BLaER1 (cell line): ENCODE data around the gene PTPRZ1.

ENCODE experiments used
- H3K27ac ChIP-seq: shearing (Covaris generic); formaldehyde crosslinking; 2 replicates; pipeline ENCODE4 v1.8.1; 2022
- H3K27me3 ChIP-seq: shearing (Covaris generic); formaldehyde crosslinking; 2 replicates; pipeline ENCODE4 v1.8.1; 2022
- H3K36me3 ChIP-seq: shearing (Covaris generic); formaldehyde crosslinking; 2 replicates; pipeline ENCODE4 v1.8.1; 2022
- H3K4me1 ChIP-seq: shearing (Covaris generic); formaldehyde crosslinking; 2 replicates; pipeline ENCODE4 v1.8.1; 2022
- H3K4me2 ChIP-seq: shearing (Covaris generic); formaldehyde crosslinking; 2 replicates; pipeline ENCODE4 v1.8.1; 2022
- H3K4me3 ChIP-seq: shearing (Covaris generic); formaldehyde crosslinking; 2 replicates; pipeline ENCODE4 v1.8.1; 2022
- H3K9ac ChIP-seq: shearing (Covaris generic); formaldehyde crosslinking; 2 replicates; pipeline ENCODE4 v1.8.1; 2022
- H3K9me3 ChIP-seq: shearing (Covaris generic); formaldehyde crosslinking; 2 replicates; pipeline ENCODE4 v1.8.1; 2022
- H4K20me1 ChIP-seq: shearing (Covaris generic); formaldehyde crosslinking; 2 replicates; pipeline ENCODE4 v1.8.1; 2022
- Cebpa-rat ChIP-seq: shearing (Covaris generic); IDR thresholded peaks from 2 replicates; pipeline ENCODE4 v1.8.1; 2022

PTPRZ1 gene

DNA sequence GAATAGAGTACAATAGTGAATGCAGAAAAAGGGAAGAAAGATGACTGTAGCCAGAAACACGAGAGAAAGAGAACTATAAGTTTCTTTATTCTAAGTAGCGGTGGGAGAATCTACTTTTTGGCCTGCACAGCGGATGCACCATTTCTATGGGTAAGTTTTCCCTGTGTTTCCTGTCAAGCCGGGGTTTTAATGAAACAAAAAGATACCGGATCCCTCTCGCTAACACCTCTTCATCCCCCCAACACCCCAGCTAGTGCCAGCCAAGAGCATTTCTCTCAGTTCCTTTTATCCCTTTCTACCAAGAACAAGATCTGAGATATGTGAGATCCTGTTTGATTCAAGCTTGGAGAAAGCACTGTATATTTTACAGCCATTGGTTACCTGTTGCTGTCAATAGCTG is 14.7 kb downstream of the PTPRZ1 start:
- H3K27ac ChIP-seq, result no peak overlapping the region
- no peak overlapping the region for H3K9ac ChIP-seq
- no peak for TF ChIP-seq Cebpa-rat
- H3K4me1 ChIP-seq, result no peaks in the 10 kb centered on the region
- no peak overlapping the region for H3K4me2 ChIP-seq
- no peak overlapping the region for H3K4me3 ChIP-seq
- H3K9me3 ChIP-seq, result no peaks in the 10 kb centered on the region
- H4K20me1 ChIP-seq, result no peaks in the 10 kb centered on the region
- no peaks in the 10 kb centered on the region for H3K36me3 ChIP-seq
- H3K27me3 ChIP-seq, result no peaks in the 10 kb centered on the region

DNA sequence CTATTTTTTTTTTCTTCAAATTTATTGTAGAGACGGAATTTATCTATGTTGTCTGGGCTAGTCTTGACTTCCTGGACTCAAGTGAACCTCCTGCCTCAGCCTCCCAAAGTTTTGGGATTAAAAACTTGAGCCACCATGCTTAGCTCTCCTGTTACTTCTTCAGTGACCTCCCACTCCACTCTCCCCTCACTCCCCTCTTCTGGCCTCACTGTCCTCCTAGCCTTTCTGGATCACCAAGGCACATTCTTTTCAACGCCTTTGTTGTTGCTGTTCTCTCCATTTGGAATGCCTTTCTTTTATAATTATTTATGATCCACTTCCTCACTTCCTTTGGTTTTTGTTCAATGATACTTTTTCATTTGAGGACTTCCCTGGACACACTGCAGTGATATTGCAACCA is 17.9 kb downstream of the PTPRZ1 start:
- no peaks in the 10 kb centered on the region for H3K27me3 ChIP-seq
- no peak for TF ChIP-seq Cebpa-rat
- no peak overlapping the region for H3K9ac ChIP-seq
- no peaks in the 10 kb centered on the region for H3K4me1 ChIP-seq
- H3K4me2 ChIP-seq, result no peak overlapping the region
- no peak overlapping the region for H3K4me3 ChIP-seq
- no peaks in the 10 kb centered on the region for H3K36me3 ChIP-seq
- H3K27ac ChIP-seq, result no peak overlapping the region
- H4K20me1 ChIP-seq, result no peaks in the 10 kb centered on the region
- H3K9me3 ChIP-seq, result no peaks in the 10 kb centered on the region

DNA sequence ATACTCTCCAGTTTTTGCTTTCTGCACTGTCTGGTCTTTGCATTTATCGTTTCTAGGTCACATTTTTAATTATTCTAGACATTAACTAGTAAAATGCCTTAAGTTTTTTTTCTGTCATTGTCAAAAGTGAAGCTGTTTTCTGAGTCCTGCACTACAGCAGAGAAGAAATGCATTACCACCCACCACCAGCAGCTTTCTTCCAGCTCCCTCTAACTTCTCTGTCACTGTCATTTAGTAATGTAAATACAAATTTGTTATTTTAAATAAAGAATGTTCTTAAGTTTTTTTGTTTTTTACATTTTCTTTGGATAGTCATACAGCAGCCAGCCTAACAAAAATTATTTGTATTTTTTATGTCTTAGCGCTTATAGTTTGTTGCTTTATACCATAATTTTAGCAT is 18.8 kb downstream of the PTPRZ1 start:
- Histone ChIP-seq H3K4me1 (no peaks in the 10 kb centered on the region), H3K27me3 (no peaks in the 10 kb centered on the region), H4K20me1 (no peaks in the 10 kb centered on the region), H3K9me3 (no peaks in the 10 kb centered on the region), H3K4me2 (no peak overlapping the region), H3K4me3 (no peak overlapping the region), H3K36me3 (no peaks in the 10 kb centered on the region), H3K27ac (no peak overlapping the region), H3K9ac (no peak overlapping the region)
- no peak for TF ChIP-seq Cebpa-rat

DNA sequence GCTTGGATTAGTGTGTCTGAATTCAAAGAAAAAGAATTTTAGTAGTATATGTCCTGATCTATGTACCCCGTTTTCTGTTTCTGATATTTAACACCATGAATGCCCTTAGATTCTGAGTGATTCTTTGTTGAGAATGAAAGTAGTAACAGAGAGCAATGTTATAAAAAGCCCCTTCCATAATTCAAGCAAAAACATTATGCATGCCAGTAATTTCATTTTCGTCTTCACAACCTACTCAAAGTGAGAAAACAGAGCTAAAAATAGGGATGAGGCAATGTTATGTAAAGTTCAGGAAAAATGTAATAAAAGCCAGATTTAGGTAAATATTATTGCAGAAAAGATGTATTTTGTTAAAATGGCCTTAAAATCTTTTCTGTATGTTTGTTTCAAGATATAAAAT is 28.1 kb downstream of the PTPRZ1 start:
- H4K20me1 ChIP-seq, result no peaks in the 10 kb centered on the region
- H3K4me3 ChIP-seq, result no peak overlapping the region
- TF ChIP-seq Cebpa-rat, result no peak
- H3K27me3 ChIP-seq, result no peaks in the 10 kb centered on the region
- no peaks in the 10 kb centered on the region for H3K36me3 ChIP-seq
- no peaks in the 10 kb centered on the region for H3K4me1 ChIP-seq
- no peak overlapping the region for H3K27ac ChIP-seq
- H3K4me2 ChIP-seq, result no peak overlapping the region
- no peaks in the 10 kb centered on the region for H3K9me3 ChIP-seq
- no peak overlapping the region for H3K9ac ChIP-seq

DNA sequence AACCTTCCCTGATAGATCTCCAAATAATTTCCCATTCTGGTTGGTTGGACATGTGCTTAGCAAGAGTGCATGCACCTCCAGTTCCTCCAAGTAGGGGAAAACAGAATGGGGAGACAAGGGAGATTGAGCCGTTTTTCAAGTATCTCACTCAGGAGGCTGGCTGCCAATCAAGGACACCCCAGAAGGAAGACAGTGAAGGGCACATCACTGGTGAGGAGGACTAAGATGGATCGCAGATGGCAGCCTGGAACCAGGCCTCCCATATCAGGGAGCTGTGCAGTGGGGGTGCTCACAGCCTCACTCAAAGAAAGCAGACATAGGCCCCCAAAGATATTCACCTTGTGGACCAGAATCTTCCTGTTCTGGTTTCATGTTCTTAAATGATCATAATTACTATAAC is 31.2 kb downstream of the PTPRZ1 start:
- no peak for TF ChIP-seq Cebpa-rat
- Histone ChIP-seq H3K4me2 (no peak overlapping the region), H3K4me3 (no peak overlapping the region), H4K20me1 (no peaks in the 10 kb centered on the region), H3K36me3 (no peaks in the 10 kb centered on the region), H3K27me3 (no peaks in the 10 kb centered on the region), H3K27ac (no peak overlapping the region), H3K9ac (no peak overlapping the region), H3K4me1 (no peaks in the 10 kb centered on the region), H3K9me3 (no peaks in the 10 kb centered on the region)

DNA sequence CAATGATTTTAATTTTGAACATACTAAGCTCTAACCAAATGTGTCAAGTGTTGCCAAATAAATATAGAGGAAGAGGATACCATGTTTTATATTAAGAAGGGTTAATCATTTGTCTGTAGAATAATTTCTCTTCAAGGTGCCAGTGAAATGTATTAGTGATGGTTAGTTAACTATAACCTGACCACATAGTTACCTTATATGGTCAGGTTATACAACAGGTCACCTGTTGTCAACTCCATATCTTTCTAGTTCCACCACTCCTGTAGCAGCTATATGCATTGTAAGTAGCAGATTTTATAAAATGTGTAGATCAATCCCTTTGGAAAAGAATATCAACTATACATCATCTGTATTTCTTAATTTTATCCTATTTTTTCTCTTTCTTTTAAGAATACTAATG is 35.1 kb downstream of the PTPRZ1 start:
- Histone ChIP-seq H3K9me3 (no peaks in the 10 kb centered on the region), H3K9ac (no peak overlapping the region), H4K20me1 (no peaks in the 10 kb centered on the region), H3K27ac (no peak overlapping the region), H3K4me1 (no peaks in the 10 kb centered on the region), H3K27me3 (no peaks in the 10 kb centered on the region), H3K36me3 (no peaks in the 10 kb centered on the region), H3K4me3 (no peak overlapping the region), H3K4me2 (no peak overlapping the region)
- TF ChIP-seq Cebpa-rat, result no peak

DNA sequence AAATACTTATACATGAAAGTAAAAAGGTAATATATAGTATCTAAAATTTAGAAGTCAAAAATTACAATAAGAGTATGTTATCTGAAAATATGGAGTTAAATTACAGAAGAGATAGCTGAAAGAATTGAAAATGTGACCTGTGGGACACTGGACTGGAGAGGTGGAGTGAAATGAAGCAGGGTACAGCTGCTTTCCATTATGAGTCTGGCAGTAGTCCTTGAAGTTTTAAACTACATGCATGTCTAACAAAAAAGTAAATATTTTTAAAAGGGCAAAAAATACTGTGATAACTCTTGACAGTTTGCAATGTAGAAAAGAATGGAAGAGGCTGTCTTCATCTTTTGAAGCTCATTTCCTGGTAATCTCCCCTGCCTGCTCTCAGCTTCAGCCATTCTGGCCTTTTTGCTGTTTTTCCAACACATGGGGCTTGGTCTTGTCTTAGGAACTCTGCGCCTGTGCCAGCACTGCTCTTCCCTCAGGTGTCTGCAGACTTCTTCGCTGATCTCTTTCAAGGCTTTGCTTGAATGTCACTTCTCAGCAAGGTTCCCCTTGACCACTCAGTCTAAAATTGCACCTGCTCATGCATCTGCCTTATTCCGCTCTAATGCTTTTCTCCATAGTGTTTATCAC is 36.9 kb downstream of the PTPRZ1 start:
- Histone ChIP-seq H3K9ac (no peak overlapping the region), H4K20me1 (no peaks in the 10 kb centered on the region), H3K4me2 (no peak overlapping the region), H3K4me3 (no peak overlapping the region), H3K9me3 (no peaks in the 10 kb centered on the region), H3K36me3 (no peaks in the 10 kb centered on the region), H3K27ac (no peak overlapping the region), H3K27me3 (no peaks in the 10 kb centered on the region), H3K4me1 (no peaks in the 10 kb centered on the region)
- TF ChIP-seq Cebpa-rat, result no peak

DNA sequence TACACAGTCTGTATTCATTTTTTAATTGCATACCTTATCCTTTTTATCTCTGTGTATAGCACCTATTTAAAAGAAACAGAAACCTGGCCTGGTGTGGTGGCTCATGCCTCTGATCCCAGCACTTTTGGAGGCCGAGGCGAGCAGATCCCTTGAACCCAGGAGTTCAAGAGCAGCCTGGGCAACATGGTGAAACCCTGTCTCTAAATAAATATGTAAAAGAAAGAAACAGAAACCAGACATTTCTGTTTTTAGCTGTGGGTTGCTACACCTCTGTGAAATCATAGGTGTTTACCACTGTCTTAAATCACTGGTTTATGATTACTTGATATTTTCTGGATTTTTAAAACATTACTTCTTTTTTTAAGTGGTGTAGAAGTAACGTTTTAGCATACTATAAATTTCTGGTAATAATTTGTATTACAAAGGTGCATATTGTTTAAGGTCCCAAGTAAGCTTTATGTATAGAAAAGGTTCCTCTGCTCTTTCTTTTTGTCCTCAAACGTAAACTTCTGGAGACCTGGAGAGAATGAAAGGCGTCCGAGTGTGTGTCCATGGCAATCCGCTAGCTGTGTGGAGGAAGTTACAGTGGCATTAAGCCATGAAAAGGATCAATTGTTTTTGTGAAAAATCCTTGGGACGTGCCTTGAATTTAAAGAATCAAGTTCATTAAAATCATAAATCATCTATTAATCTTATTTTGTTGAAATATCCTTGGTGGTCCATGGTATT is 41.1 kb downstream of the PTPRZ1 start:
- Histone ChIP-seq H3K9me3 (no peaks in the 10 kb centered on the region), H3K9ac (no peak overlapping the region), H4K20me1 (no peaks in the 10 kb centered on the region), H3K27me3 (no peaks in the 10 kb centered on the region), H3K36me3 (no peaks in the 10 kb centered on the region), H3K4me3 (no peak overlapping the region), H3K27ac (no peak overlapping the region), H3K4me1 (no peaks in the 10 kb centered on the region), H3K4me2 (no peak overlapping the region)
- TF ChIP-seq Cebpa-rat, result no peak

DNA sequence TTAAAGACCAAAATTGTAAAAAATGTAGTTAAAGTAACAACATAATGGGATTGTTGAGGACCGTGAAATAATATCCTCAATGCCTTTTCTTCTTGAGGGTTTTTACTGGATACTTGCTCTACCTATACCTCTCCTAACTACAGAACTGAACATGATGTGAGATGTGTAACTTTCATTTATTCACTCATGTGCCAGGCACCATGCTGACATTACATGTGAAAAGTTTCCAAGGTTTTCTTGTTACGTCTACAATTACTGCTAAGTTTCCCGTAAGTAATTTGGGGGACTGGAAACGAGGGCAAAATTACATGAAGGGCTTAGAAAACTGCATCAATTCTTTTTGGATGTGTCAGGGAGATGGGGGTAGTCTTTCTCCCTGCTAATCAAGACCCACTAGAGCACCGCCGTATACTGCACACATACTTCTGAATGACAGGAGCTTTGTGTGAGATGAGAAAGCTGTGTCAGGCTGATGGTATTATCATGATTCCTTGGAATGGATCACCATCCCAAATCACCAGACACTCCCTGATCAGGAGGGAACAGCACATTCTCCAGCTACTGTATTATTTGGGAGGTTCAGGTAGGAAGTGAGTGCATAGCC is 41.8 kb downstream of the PTPRZ1 start:
- Histone ChIP-seq H3K27me3 (no peaks in the 10 kb centered on the region), H3K4me1 (no peaks in the 10 kb centered on the region), H3K9ac (no peak overlapping the region), H3K4me3 (no peak overlapping the region), H3K36me3 (no peaks in the 10 kb centered on the region), H3K9me3 (no peaks in the 10 kb centered on the region), H3K27ac (no peak overlapping the region), H4K20me1 (no peaks in the 10 kb centered on the region), H3K4me2 (no peak overlapping the region)
- TF ChIP-seq Cebpa-rat, result no peak

DNA sequence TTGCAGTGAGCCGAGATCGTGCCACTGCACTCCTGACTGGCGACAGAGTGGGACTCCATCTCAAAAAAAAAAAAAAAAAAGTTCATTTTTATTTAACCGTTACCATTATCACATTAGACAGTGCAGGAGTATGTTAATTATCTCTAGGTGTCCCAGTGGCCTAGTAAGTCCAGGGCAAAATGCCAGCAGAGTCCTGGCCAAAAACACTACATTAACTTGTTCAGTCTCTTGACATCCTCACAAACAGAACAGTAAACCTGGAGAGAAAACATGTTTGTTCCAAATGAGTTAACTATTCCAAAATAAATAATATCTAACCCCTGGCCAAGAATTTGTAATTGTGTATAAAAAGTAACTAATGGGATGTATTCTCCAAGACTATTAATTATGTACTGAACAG is 43.2 kb downstream of the PTPRZ1 start:
- Histone ChIP-seq H3K9ac (no peak overlapping the region), H3K4me1 (no peaks in the 10 kb centered on the region), H3K4me2 (no peak overlapping the region), H4K20me1 (no peaks in the 10 kb centered on the region), H3K36me3 (no peaks in the 10 kb centered on the region), H3K27ac (no peak overlapping the region), H3K27me3 (no peaks in the 10 kb centered on the region), H3K9me3 (no peaks in the 10 kb centered on the region), H3K4me3 (no peak overlapping the region)
- no peak for TF ChIP-seq Cebpa-rat
